Muscle layer of duodenum (tissue), 2 donors: ENCODE measurements around the gene CRYBG1.

Experiments
- H3K27ac ChIP-seq: one replicate; pipeline ENCODE4 v1.7.0; 2013; ENCODE audit warnings: mild to moderate bottlenecking, low read length
- H3K27me3 ChIP-seq: one replicate; pipeline ENCODE4 v1.7.0; 2013; ENCODE audit warnings: low read depth, mild to moderate bottlenecking, control low read depth, low read length
- H3K36me3 ChIP-seq, 2 donors: one replicate each; pipeline ENCODE4 v1.7.0; 2013; ENCODE audit warnings: low read length in 2 of 2, control low read depth in 1 of 2, mild to moderate bottlenecking in 1 of 2; ENCODE audit not compliant: insufficient read depth in 2 of 2, control insufficient read depth in 1 of 2
- H3K4me1 ChIP-seq, 2 donors: one replicate each; pipeline ENCODE4 v1.7.0; 2013; ENCODE audit warnings: low read length in 2 of 2, mild to moderate bottlenecking in 2 of 2, control low read depth in 1 of 2, moderate library complexity in 1 of 2; ENCODE audit not compliant: insufficient read depth in 2 of 2, control insufficient read depth in 1 of 2
- H3K4me3 ChIP-seq, 2 donors: one replicate each; pipeline ENCODE4 v1.7.0; 2013; ENCODE audit warnings: low read length in 2 of 2, low read depth in 1 of 2, mild to moderate bottlenecking in 1 of 2
- H3K9me3 ChIP-seq, 2 donors: one replicate each; pipeline ENCODE4 v1.7.0; 2013; ENCODE audit warnings: low read length in 2 of 2, control low read depth in 1 of 2, mild to moderate bottlenecking in 1 of 2; ENCODE audit not compliant: control insufficient read depth in 1 of 2
- donor health status: healthy.

Gene CRYBG1

DNA sequence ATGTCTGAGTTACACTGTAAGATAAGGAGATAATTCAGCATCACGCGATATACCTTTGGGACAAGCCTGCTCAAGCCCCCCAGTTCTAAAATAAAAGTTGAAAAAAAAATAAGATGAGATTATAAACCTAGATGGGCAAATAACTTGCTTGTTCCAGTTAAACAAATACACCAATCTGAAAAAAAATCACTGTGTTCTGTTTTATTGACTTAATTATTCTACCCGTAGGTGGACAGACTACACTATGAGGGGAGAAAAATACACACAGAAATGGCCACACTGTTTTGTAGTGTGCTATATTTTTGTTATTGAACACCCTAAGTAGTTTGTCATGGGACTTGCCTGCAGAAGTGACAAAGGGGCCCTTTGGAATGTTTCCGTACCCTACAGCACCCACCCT, 70.9 kb downstream of the CRYBG1 start:
- Histone ChIP-seq H3K27ac (no peak overlapping the region), H3K4me1 (no peaks in the 10 kb centered on the region), H3K4me3 (no peak overlapping the region), H3K36me3 (no peaks in the 10 kb centered on the region), H3K27me3 (no peaks in the 10 kb centered on the region), H3K9me3 (no peaks in the 10 kb centered on the region)

- Histone ChIP-seq H3K27me3 (no peaks in the 10 kb centered on the region), H3K9me3 (no peaks in the 10 kb centered on the region), H3K36me3 (no peaks in the 10 kb centered on the region), H3K27ac (no peak overlapping the region), H3K4me1 (no peaks in the 10 kb centered on the region), H3K4me3 (no peak overlapping the region)
These were observed 71.5 kb downstream of the CRYBG1 start for GRCh38 chr6:106431972-106432371.

DNA sequence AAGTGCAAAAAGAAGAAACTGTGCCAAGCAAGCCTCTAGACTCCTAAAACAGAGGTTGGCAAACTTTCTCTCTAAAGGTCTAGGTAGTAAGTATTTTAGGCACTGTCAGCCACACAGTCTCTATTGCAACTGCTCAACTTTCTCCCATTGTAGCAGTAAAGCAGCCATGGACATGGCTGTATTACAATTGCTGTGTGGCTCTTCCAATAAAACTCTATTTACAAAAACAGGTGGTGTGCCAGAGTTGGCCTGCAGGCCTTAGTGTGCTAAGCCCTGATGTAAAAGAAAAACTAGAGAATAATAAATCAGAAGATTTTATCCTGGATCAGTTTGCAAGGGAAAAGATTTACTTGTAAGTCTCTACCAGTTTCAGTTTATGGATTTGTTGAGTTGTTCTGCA, 74.0 kb downstream of the CRYBG1 start:
- Histone ChIP-seq H3K4me3 (no peak overlapping the region), H3K36me3 (no peaks in the 10 kb centered on the region), H3K9me3 (no peaks in the 10 kb centered on the region), H3K27me3 (no peaks in the 10 kb centered on the region), H3K27ac (no peak overlapping the region), H3K4me1 (no peaks in the 10 kb centered on the region)

DNA sequence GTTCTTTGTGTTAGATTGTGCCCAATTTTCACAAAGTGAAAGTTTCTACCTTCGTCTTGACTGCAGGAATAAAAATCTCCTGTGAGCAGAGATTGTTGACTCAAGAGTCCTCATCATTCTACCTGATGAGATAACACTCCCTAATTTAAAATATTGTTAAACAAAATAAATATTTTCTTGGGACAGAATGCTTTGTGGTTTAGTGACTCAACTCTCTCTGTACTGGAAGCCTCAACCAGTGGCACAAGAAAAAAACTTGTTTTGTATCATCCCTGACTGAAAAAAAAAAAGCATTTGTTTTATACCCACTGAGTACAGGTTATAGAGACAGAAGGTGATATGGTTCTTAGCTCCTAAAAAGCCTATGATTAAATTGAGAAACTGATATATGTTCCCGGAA, 78.9 kb downstream of the CRYBG1 start:
- Histone ChIP-seq H3K27me3 (no peaks in the 10 kb centered on the region), H3K9me3 (no peaks in the 10 kb centered on the region), H3K36me3 (no peaks in the 10 kb centered on the region), H3K4me1 (no peaks in the 10 kb centered on the region), H3K4me3 (no peak overlapping the region), H3K27ac (no peak overlapping the region)

GRCh38 chr6:106440546-106440945, 80.0 kb downstream of the CRYBG1 start:
- Histone ChIP-seq H3K4me1 (no peaks in the 10 kb centered on the region), H3K9me3 (no peaks in the 10 kb centered on the region), H3K27ac (no peak overlapping the region), H3K27me3 (no peaks in the 10 kb centered on the region), H3K36me3 (no peaks in the 10 kb centered on the region), H3K4me3 (no peak overlapping the region)

DNA sequence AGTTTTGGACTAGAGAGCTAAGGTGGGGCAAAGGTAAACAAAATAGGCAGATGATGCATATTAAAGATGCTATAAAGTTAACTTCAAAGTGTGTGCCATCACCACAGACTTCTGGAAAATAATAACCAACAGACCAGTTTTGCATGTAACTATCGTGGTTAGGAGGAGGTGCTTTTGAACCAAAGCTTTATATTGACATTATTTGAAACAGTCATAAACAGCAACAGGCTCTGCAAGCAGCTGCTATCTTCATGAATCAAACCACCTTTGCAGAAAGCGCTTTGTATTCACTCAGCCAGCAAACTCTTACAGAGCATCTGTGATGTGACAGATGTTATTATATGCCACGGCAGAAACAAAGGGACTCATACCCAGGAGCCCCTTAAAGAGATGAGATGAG, 81.9 kb downstream of the CRYBG1 start:
- no peak overlapping the region for H3K27ac ChIP-seq
- H3K9me3 ChIP-seq, result no peaks in the 10 kb centered on the region
- H3K4me3 ChIP-seq, result no peak overlapping the region
- no peaks in the 10 kb centered on the region for H3K36me3 ChIP-seq
- no peaks in the 10 kb centered on the region for H3K4me1 ChIP-seq
- no peaks in the 10 kb centered on the region for H3K27me3 ChIP-seq

DNA sequence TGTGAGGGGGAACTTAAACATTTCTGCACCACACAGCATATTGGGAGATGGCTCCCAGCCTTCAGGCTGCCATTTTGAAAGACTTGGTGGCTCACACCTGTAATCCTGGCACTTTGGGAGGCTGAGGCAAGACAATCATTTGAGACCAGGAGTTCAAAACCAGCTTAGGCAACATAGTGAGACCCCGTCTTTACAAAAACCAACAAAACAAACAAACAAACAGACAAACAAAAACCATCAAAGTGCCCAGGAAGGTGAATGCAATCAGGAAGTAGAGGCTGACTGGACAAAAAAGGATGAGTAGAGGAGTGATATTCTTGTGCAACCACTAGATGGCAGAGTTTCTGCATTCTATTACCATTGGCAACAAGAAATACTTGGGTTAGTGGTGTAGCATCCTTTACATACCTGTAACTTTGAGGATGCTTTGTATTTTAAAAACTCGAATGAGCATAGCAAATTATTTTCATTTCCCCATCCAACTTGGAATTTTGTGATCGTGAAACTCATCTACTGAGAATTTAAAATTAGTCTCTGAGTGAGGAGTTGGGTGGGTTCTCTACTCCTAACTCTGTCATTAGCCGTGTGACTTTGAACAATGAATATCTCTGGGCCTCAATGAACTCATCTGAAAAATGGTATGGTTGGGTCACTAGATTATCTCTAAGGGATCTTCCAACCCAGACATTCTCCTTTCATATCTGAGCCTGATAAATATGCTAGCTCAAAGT, 84.4 kb downstream of the CRYBG1 start:
- Histone ChIP-seq H3K36me3 (no peaks in the 10 kb centered on the region), H3K9me3 (no peaks in the 10 kb centered on the region), H3K27ac (no peak overlapping the region), H3K27me3 (no peaks in the 10 kb centered on the region), H3K4me1 (no peaks in the 10 kb centered on the region), H3K4me3 (no peak overlapping the region)

- Histone ChIP-seq H3K9me3 (no peaks in the 10 kb centered on the region), H3K27ac (no peak overlapping the region), H3K27me3 (no peaks in the 10 kb centered on the region), H3K4me3 (no peak overlapping the region), H3K4me1 (no peaks in the 10 kb centered on the region), H3K36me3 (no peaks in the 10 kb centered on the region)
These were observed 85.0 kb downstream of the CRYBG1 start for GRCh38 chr6:106445508-106445878.

- H3K4me1 ChIP-seq, result no peaks in the 10 kb centered on the region
- no peaks in the 10 kb centered on the region for H3K36me3 ChIP-seq
- no peak overlapping the region for H3K4me3 ChIP-seq
- H3K27me3 ChIP-seq, result no peaks in the 10 kb centered on the region
- H3K9me3 ChIP-seq, result no peaks in the 10 kb centered on the region
- H3K27ac ChIP-seq, result no peak overlapping the region
These were observed 85.9 kb downstream of the CRYBG1 start for GRCh38 chr6:106446287-106446885.

DNA sequence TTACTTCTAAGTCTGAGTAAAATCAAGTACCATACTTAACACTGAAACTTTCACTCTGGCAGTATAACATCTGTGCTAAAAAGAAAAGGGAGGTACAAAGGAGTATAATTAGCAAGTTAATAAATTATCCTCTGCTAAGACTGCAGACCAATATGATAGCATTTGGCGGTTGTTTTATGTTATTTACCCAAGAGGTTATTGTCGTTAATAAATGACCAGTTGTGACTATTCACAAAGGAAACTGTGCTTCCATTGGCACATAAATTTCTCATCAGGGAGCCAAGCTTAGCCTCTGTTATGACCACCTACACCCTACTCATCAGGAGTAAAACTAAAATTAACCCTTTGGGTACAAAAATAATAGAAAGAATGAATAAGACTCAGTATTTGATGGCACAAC, 86.5 kb downstream of the CRYBG1 start:
- H3K4me1 ChIP-seq, result no peaks in the 10 kb centered on the region
- no peak overlapping the region for H3K27ac ChIP-seq
- no peaks in the 10 kb centered on the region for H3K36me3 ChIP-seq
- H3K4me3 ChIP-seq, result no peak overlapping the region
- H3K9me3 ChIP-seq, result no peaks in the 10 kb centered on the region
- no peaks in the 10 kb centered on the region for H3K27me3 ChIP-seq

- Histone ChIP-seq H3K27ac (no peak overlapping the region), H3K27me3 (no peaks in the 10 kb centered on the region), H3K9me3 (no peaks in the 10 kb centered on the region), H3K4me3 (no peak overlapping the region), H3K4me1 (no peaks in the 10 kb centered on the region), H3K36me3 (no peaks in the 10 kb centered on the region)
These were observed 87.5 kb downstream of the CRYBG1 start for GRCh38 chr6:106448000-106448426.

DNA sequence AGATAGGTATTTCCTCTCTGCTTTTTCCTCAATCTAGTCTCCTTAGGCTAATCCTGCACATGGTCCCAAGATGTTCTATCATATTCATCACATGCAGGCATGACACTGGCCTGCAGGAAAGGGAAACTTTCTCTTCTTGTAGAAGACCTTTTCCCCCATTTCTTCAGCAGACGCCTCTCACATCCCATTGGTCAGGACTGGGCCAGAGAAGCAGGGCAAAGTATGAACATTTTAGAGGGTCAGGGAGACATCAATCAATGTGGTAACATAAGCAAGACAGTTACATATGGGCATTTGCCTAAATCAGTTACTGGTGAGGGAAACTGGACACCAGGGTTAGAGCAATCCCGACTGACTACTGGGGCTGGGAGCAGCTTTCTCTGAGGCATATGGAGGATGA, 90.1 kb downstream of the CRYBG1 start:
- no peaks in the 10 kb centered on the region for H3K4me1 ChIP-seq
- no peaks in the 10 kb centered on the region for H3K9me3 ChIP-seq
- no peak overlapping the region for H3K27ac ChIP-seq

More for the DNA sequence above, 90.1 kb downstream of the CRYBG1 start:
- H3K4me3 ChIP-seq, result no peak overlapping the region
- H3K36me3 ChIP-seq, result no peaks in the 10 kb centered on the region
- H3K27me3 ChIP-seq, result no peaks in the 10 kb centered on the region
